Erythroblast (primary cell): ENCODE data around the gene COMTD1.
"Not testable (repeated sequence)": the region's sequence is repeated elsewhere in the genome, so short reads cannot be mapped to it uniquely, and the experiment has no call there.

Experiments
- GATA1 ChIP-seq: IDR thresholded peaks from 2 replicates; pipeline ENCODE4 v1.6.1; 2011; ENCODE audit warnings: low read depth, mild to moderate bottlenecking, control low read depth, low read length, moderate library complexity
- POLR2A ChIP-seq: IDR thresholded peaks from 2 replicates; pipeline ENCODE4 v1.6.1; 2011; ENCODE audit warnings: mild to moderate bottlenecking, low read length

GRCh38 chr10:75206638-75207037, 29.1 kb downstream of the COMTD1 start:
- not testable (repeated sequence) for TF ChIP-seq POLR2A, GATA1
